DND-41 (cell line): ENCODE measurements around the gene TNFRSF14.

ENCODE experiments used
- ATAC-seq: fragments of 200-7000 bp; cut with Tn5 transposase; 3 replicates; pipeline ENCODE4 v1.9.1; 2021; ENCODE audit warnings: low read depth; ENCODE audit not compliant: insufficient read depth
- DNase-seq: peaks from one replicate; pipeline ENCODE4 v3.0.0-alpha.2; 2020
- H2AFZ ChIP-seq: 2 replicates; pipeline ENCODE4 v1.6.0; 2012; ENCODE audit warnings: low read depth, low read length
- H3K27ac ChIP-seq: 2 replicates; pipeline ENCODE4 v1.5.1; 2012; ENCODE audit warnings: low read length, inconsistent platforms
- H3K27me3 ChIP-seq: fragments of 200-600 bp; sonication (generic); 2 replicates; pipeline ENCODE4 v1.6.0; 2012; ENCODE audit warnings: low read length, mild to moderate bottlenecking, inconsistent platforms; ENCODE audit not compliant: insufficient read depth, poor library complexity
- H3K36me3 ChIP-seq: 2 replicates; pipeline ENCODE4 v1.5.1; 2012; ENCODE audit warnings: low read length, inconsistent platforms; ENCODE audit not compliant: insufficient read depth
- H3K4me1 ChIP-seq: 2 replicates; pipeline ENCODE4 v1.5.1; 2012; ENCODE audit warnings: mild to moderate bottlenecking, low read length; ENCODE audit not compliant: insufficient read depth
- H3K4me2 ChIP-seq: 2 replicates; pipeline ENCODE4 v1.6.0; 2012; ENCODE audit warnings: mild to moderate bottlenecking, moderate library complexity, low read length, inconsistent platforms; ENCODE audit not compliant: insufficient read depth
- H3K4me3 ChIP-seq, 2 experiments: fragments of 200-600 bp in 1 of 2; shearing (Covaris generic) in 1 of 2; 2 replicates each; pipeline ENCODE4 v1.5.1; 2012 to 2016; ENCODE audit warnings: inconsistent platforms in 2 of 2, low read length in 2 of 2, mild to moderate bottlenecking in 2 of 2, low read depth in 1 of 2, moderate library complexity in 1 of 2
- H3K79me2 ChIP-seq: 2 replicates; pipeline ENCODE4 v1.6.0; 2012; ENCODE audit warnings: low read length, inconsistent platforms; ENCODE audit not compliant: insufficient read depth
- H3K9ac ChIP-seq: 2 replicates; pipeline ENCODE4 v1.6.0; 2012; ENCODE audit warnings: low read depth, mild to moderate bottlenecking, inconsistent platforms, low read length, moderate library complexity
- H3K9me3 ChIP-seq: 2 replicates; pipeline ENCODE4 v1.5.1; 2012; ENCODE audit warnings: low read length, moderate library complexity, mild to moderate bottlenecking, inconsistent platforms; ENCODE audit not compliant: insufficient read depth, severe bottlenecking
- H4K20me1 ChIP-seq: 2 replicates; pipeline ENCODE4 v1.6.0; 2012; ENCODE audit warnings: low read length; ENCODE audit not compliant: insufficient read depth
- CTCF ChIP-seq: IDR thresholded peaks from 2 replicates; pipeline ENCODE4 v1.5.1; 2012; ENCODE audit warnings: borderline replicate concordance, low read length, moderate library complexity, mild to moderate bottlenecking; ENCODE audit not compliant: poor library complexity, severe bottlenecking; ENCODE audit errors: extremely low read depth
- EZH2 ChIP-seq: IDR thresholded peaks from 3 replicates; pipeline ENCODE4 v1.6.1; 2012; ENCODE audit warnings: borderline replicate concordance, low read depth, mild to moderate bottlenecking, moderate library complexity, low read length, inconsistent platforms; ENCODE audit not compliant: severe bottlenecking

TNFRSF14 gene

DNA sequence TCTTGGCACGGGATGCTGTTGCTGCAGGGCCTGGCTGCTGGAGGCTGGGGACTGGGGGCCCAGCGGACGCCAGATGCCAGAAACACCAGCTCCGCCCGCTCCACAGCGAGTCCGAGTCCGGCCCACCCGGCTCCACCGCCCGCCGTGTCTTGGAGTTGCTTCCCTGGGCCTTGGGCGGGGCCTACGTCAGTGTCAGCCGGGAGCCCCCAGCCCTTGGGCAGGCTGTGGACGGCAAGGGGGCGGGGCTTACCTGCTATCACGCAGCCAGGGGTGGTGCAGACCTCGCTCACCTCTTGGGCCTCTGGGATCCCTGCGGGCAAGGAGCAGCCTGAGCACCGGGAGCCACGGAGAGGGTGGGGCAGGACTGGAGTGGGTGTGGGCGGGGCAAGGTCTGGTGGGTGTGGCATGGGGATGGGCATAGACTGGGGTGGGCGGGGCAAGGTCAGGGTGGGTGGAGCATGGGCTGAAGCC, 54.9 kb downstream of the TNFRSF14 start:
- no peak for TF ChIP-seq EZH2
- no peak for TF ChIP-seq CTCF
- Histone ChIP-seq H2AFZ (no peak overlapping the region), H3K4me1 (no peaks in the 10 kb centered on the region), H3K79me2 (no peaks in the 10 kb centered on the region), H4K20me1 (no peaks in the 10 kb centered on the region), H3K9ac (no peak overlapping the region), H3K4me3 (no peak overlapping the region), H3K36me3 (no peaks in the 10 kb centered on the region), H3K27ac (no peak overlapping the region), H3K27me3 (no peaks in the 10 kb centered on the region), H3K4me2 (no peak overlapping the region), H3K9me3 (peaks cover 4% of the 10 kb centered on the region)
- DNase-seq (no peak), ATAC-seq (no peak)

- H3K4me1 ChIP-seq, result no peaks in the 10 kb centered on the region
- ATAC-seq, result no peak
- no peak overlapping the region for H3K27ac ChIP-seq
- no peaks in the 10 kb centered on the region for H3K36me3 ChIP-seq
- no peak overlapping the region for H3K9ac ChIP-seq
- TF ChIP-seq CTCF (no peak), EZH2 (no peak)
- H3K4me3 ChIP-seq, result no peak overlapping the region
- DNase-seq, result no peak
- no peaks in the 10 kb centered on the region for H3K27me3 ChIP-seq
- H3K4me2 ChIP-seq, result no peak overlapping the region
- H4K20me1 ChIP-seq, result no peaks in the 10 kb centered on the region
- no peaks in the 10 kb centered on the region for H3K79me2 ChIP-seq
- H3K9me3 ChIP-seq, result peaks cover 4% of the 10 kb centered on the region
- no peak overlapping the region for H2AFZ ChIP-seq
Observed at GRCh38 chr1:2611621-2612437, 55.7 kb downstream of the TNFRSF14 start.

- no peaks in the 10 kb centered on the region for H3K27me3 ChIP-seq
Observed at GRCh38 chr1:2612591-2613365, 56.6 kb downstream of the TNFRSF14 start.

More at GRCh38 chr1:2612591-2613365, 56.6 kb downstream of the TNFRSF14 start:
- TF ChIP-seq CTCF, result no peak
- TF ChIP-seq EZH2, result no peak
- H3K27ac ChIP-seq, result no peak overlapping the region
- ATAC-seq (no peak), DNase-seq (no peak)
- H4K20me1 ChIP-seq, result no peaks in the 10 kb centered on the region
- H3K4me3 ChIP-seq, result no peak overlapping the region
- peaks cover 4% of the 10 kb centered on the region for H3K9me3 ChIP-seq
- H2AFZ ChIP-seq, result no peak overlapping the region
- H3K4me2 ChIP-seq, result no peak overlapping the region
- H3K9ac ChIP-seq, result no peak overlapping the region
- no peaks in the 10 kb centered on the region for H3K36me3 ChIP-seq
- no peaks in the 10 kb centered on the region for H3K4me1 ChIP-seq
- H3K79me2 ChIP-seq, result no peaks in the 10 kb centered on the region
